Camera-type eye (tissue), 1 donor: ENCODE data around the gene ZNHIT2. TPM values are rescaled to one million over a fixed set of nuclear protein-coding genes. Genes with fewer than 3 reads are reported as not detected.

Experiments used
- total RNA-seq: library from RNA; depleted of rRNA; stranded (reverse); fragments of >200 nt; gene quantifications from one replicate; pipeline ENCODE4 v1.2.3, GENCODE V29; 2014

ZNHIT2 gene
- total RNA-seq: 6.6 TPM

GRCh38 chr11:65117206-65118096 lies at the start of gene ZNHIT2:
Gene ZNHIT2, minus strand, starts transcription at chr11:65117701. Its CDS starts 48 bp downstream, at chr11:65117653.

GRCh38 chr11:65134240-65134951 lies 16.9 kb upstream of the ZNHIT2 start, which contains the start of gene SYVN1:
Gene SYVN1, minus strand, starts transcription at chr11:65134519. Its CDS starts 918 bp downstream, at chr11:65133601.

GRCh38 chr11:65121865-65122696 lies 4.6 kb upstream of the ZNHIT2 start, which contains the start of the genes FAU and MRPL49:
Gene FAU, minus strand, starts transcription at chr11:65122134. Its CDS starts 321 bp downstream, at chr11:65121813.
Gene MRPL49, plus strand, starts transcription at chr11:65122321. Its CDS starts 26 bp downstream, at chr11:65122347.

DNA sequence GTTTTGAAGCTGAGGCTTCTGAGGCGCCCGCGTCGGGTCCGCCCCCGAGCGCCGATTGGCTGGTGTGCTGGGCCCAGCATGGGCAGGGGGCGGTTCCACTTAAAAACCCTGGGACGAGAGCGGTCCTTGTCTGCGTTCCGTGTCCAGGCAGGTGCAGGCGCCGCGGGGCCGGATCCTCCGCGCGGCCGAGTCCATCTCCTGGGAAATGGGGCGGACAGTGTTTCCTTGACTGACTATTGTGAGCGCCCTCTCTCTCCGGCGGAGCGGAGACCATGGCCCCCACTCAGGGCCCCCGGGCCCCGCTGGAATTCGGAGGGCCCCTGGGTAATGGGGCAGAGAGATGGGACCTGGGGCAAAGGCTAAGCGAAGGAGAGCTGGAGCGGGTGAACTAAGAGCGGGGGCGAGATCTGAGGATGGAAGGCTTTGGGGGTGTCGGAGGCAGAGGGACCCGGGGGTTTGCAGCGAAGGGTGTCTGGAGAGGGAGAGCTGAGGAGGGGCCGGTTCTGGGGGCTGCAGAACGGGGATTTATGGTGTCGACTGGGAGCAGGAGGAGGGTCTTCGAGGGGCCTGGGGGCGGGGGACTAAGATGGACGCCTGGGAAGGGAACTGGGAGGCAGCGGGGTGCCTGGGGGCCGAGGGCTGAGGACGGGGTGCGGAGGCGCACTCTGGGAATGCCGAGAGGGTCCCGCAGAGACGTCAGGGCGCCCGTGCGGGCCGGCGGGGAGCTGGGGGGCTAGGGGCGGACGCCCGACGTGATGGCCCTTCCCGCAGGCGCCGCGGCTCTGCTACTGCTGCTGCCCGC lies 5.6 kb downstream of the ZNHIT2 start, which contains the start of gene TM7SF2:
TM7SF2 (plus strand) TSS at position 129 of the 802 bp plus-strand sequence; CDS start at position 273, 144 bp downstream.

GRCh38 chr11:65095974-65096806 lies 21.3 kb downstream of the ZNHIT2 start, which contains the start of gene VPS51:
Gene VPS51, plus strand, starts transcription at chr11:65096214. Its CDS starts 37 bp downstream, at chr11:65096251.

GRCh38 chr11:65083834-65084597 lies 33.5 kb downstream of the ZNHIT2 start, which contains the start of the genes CDCA5 and ZFPL1:
Gene CDCA5, minus strand, starts transcription at chr11:65084040. Its CDS starts 62 bp downstream, at chr11:65083978.
Gene ZFPL1, plus strand, starts transcription at chr11:65084222. Its CDS starts 477 bp downstream, at chr11:65084699.

Other genes with a start within 250 kb of the ZNHIT2 start
- 64.3 TPM for gene EHD1, start 239.1 kb downstream of the ZNHIT2 start, total RNA-seq
- gene ATG2A, start 200.5 kb downstream of the ZNHIT2 start, total RNA-seq: 15.8 TPM
- gene PPP2R5B, start 193.0 kb downstream of the ZNHIT2 start, total RNA-seq: 23.0 TPM
- not detected for gene GPHA2, start 181.8 kb downstream of the ZNHIT2 start, total RNA-seq
- not detected for gene MAJIN, start 145.6 kb downstream of the ZNHIT2 start, total RNA-seq
- gene BATF2, start 120.7 kb downstream of the ZNHIT2 start, total RNA-seq: 0.16 TPM
- 76.0 TPM for gene ARL2, start 103.5 kb downstream of the ZNHIT2 start, total RNA-seq
- 15.1 TPM for gene SNX15, start 90.3 kb downstream of the ZNHIT2 start, total RNA-seq
- 6.2 TPM for gene SAC3D1, start 76.5 kb downstream of the ZNHIT2 start, total RNA-seq
- 22.0 TPM for gene NAALADL1, start 59.1 kb downstream of the ZNHIT2 start, total RNA-seq
- gene CDCA5, start 33.7 kb downstream of the ZNHIT2 start, total RNA-seq: 3.7 TPM
- gene ZFPL1, start 33.5 kb downstream of the ZNHIT2 start, total RNA-seq: 28.7 TPM
- 643 TPM for gene VPS51, start 21.5 kb downstream of the ZNHIT2 start, total RNA-seq
- gene TM7SF2, start 5.8 kb downstream of the ZNHIT2 start, total RNA-seq: 45.1 TPM
- gene FAU, start 4.4 kb upstream of the ZNHIT2 start, total RNA-seq: 256 TPM
- 62.3 TPM for gene MRPL49, start 4.6 kb upstream of the ZNHIT2 start, total RNA-seq
- gene SYVN1, start 16.8 kb upstream of the ZNHIT2 start, total RNA-seq: 29.2 TPM
- gene SPDYC, start 52.5 kb upstream of the ZNHIT2 start, total RNA-seq: not detected
- 91.5 TPM for gene CAPN1, start 64.2 kb upstream of the ZNHIT2 start, total RNA-seq
- 8.9 TPM for gene POLA2, start 144.3 kb upstream of the ZNHIT2 start, total RNA-seq
- gene CDC42EP2, start 197.2 kb upstream of the ZNHIT2 start, total RNA-seq: 12.8 TPM
- gene DPF2, start 216.2 kb upstream of the ZNHIT2 start, total RNA-seq: 60.6 TPM
- gene TIGD3, start 237.1 kb upstream of the ZNHIT2 start, total RNA-seq: 3.6 TPM